ENCODE data around the gene PRKD3.

DNA sequence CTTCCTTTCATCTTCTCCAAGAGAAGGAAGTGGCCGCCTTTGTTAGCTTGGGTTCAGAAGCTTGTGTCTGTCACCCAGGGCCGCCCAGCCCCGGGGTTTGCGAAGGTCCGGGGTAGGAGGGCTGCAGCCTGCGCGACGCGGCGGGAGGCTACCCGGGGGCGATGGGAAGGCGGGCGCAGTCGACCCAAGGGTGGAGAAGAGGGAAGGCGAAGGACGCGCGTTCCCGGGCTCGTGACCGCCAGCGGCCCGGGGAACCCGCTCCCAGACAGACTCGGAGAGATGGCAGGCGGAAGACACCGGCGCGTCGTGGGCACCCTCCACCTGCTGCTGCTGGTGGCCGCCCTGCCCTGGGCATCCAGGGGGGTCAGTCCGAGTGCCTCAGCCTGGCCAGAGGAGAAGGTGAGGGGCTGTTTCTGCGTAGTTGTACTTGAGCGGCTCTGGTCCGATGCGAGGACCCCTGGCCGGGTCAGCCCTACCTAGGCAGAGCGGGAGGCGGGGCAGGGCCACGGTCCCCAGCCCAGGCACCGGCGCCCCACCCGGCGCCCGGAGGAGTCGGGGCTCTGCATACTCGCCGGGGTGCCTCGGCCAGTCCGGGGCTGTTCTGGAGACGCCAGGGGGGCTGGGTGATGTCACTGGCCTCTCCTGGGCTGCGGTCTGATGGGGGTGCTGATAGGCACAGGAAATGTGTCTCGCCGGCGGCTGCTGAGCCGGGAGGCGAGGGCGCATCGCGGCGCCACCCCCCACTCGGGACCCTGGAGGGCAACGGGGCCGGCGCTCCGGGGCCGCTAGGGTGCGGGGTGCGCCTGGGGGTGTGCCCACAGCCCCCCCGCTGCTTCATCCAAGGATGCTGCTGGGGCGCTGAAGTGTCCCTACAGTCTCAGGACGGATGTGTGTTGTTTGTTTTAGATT is 20.1 kb upstream of the PRKD3 start, which contains the start of gene QPCT:
- no peak for TF ChIP-seq POLR2A (IDR thresholded peaks at IDR 0.05)
- TF ChIP-seq, protein P1, sequence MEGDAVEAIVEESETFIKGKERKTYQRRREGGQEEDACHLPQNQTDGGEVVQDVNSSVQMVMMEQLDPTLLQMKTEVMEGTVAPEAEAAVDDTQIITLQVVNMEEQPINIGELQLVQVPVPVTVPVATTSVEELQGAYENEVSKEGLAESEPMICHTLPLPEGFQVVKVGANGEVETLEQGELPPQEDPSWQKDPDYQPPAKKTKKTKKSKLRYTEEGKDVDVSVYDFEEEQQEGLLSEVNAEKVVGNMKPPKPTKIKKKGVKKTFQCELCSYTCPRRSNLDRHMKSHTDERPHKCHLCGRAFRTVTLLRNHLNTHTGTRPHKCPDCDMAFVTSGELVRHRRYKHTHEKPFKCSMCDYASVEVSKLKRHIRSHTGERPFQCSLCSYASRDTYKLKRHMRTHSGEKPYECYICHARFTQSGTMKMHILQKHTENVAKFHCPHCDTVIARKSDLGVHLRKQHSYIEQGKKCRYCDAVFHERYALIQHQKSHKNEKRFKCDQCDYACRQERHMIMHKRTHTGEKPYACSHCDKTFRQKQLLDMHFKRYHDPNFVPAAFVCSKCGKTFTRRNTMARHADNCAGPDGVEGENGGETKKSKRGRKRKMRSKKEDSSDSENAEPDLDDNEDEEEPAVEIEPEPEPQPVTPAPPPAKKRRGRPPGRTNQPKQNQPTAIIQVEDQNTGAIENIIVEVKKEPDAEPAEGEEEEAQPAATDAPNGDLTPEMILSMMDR (IDR thresholded peaks at IDR 0.05): no peak
